Neural cell (in vitro differentiated cells): ENCODE data around the gene SCYGR2.

Source experiments
- CTCF ChIP-seq: fragments of 450-650 bp; IDR thresholded peaks from 2 replicates; pipeline ENCODE4 v1.5.1; 2014; ENCODE audit warnings: antibody characterized with exemption, mild to moderate bottlenecking, moderate library complexity; ENCODE audit not compliant: poor library complexity, severe bottlenecking
- EP300 ChIP-seq: fragments of 450-650 bp; conservative IDR thresholded peaks from 2 replicates; pipeline ENCODE4 v1.6.1; 2014; ENCODE audit warnings: antibody characterized with exemption, mild to moderate bottlenecking, moderate library complexity; ENCODE audit not compliant: poor library complexity, severe bottlenecking
- EZH2 ChIP-seq: fragments of 200-600, 300-800 bp; shearing (Covaris generic), sonication (generic); IDR thresholded peaks from 2 replicates; pipeline ENCODE4 v1.6.1; 2014; ENCODE audit warnings: antibody characterized with exemption, low read length, borderline replicate concordance, mild to moderate bottlenecking; ENCODE audit not compliant: insufficient read depth, poor library complexity, severe bottlenecking
- MXI1 ChIP-seq: fragments of 450-650 bp; conservative IDR thresholded peaks from 2 replicates; pipeline ENCODE4 v1.6.1; 2014; ENCODE audit warnings: antibody characterized with exemption, mild to moderate bottlenecking; ENCODE audit not compliant: poor library complexity, severe bottlenecking
- POLR2AphosphoS5 ChIP-seq: IDR thresholded peaks from 2 replicates; pipeline ENCODE4 v1.6.1; 2012
- RAD21 ChIP-seq: fragments of 450-650 bp; conservative IDR thresholded peaks from 2 replicates; pipeline ENCODE4 v1.6.1; 2014; ENCODE audit warnings: antibody characterized with exemption, mild to moderate bottlenecking, moderate library complexity
- REST ChIP-seq: IDR thresholded peaks from 2 replicates; pipeline ENCODE4 v1.6.1; 2012; ENCODE audit warnings: borderline replicate concordance
- SMC3 ChIP-seq: fragments of 450-650 bp; conservative IDR thresholded peaks from 2 replicates; pipeline ENCODE4 v1.6.1; 2014; ENCODE audit warnings: antibody characterized with exemption, mild to moderate bottlenecking, moderate library complexity; ENCODE audit not compliant: poor library complexity
- TAF1 ChIP-seq: IDR thresholded peaks from 2 replicates; pipeline ENCODE4 v1.6.1; 2012; ENCODE audit warnings: low read depth

DNA sequence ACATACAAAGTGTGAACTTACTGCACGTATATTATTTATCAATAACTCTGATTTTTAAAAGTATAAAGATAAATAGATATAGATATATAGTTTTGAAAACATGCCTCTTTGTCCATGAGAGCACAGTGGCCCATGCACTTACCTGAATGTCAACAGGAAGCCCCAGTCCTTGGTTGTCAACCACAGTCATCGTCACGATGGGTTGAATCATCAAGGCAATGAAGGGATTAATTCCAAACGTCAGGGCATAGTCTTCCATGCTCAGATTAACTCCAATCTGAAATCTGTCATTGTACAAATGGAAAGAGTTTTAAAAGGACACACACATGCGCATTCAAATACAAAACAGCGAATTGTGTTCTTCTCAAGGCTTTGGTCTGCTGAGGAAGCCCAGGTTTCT, 34.1 kb downstream of the SCYGR2 start:
- TF ChIP-seq RAD21 (no peak), CTCF (no peak), REST (no peak), TAF1 (no peak), POLR2AphosphoS5 (no peak), EZH2 (no peak), MXI1 (no peak), EP300 (no peak), SMC3 (no peak)
